ENCODE results near the gene HOXA2. TPM values are rescaled to one million over a fixed set of nuclear protein-coding genes. Genes with fewer than 3 reads are reported as not detected.
A peak's percentile ranks its signal among the peaks of the same experiment; 100 is the strongest.

The HOXA2 gene
- total RNA-seq, 1 donor from 2014 or later: 1.1 TPM

- no peak for DNase-seq (ENCODE audit: low spot score)
- Mint-ChIP-seq H3K36me3 (ENCODE audit: low read depth, unreplicated experiment) (peaks cover 4% of the 10 kb centered on the region), H3K4me1 (ENCODE audit: unreplicated experiment) (peaks cover 24% of the 10 kb centered on the region), H3K9me3 (ENCODE audit: unreplicated experiment) (no peaks in the 10 kb centered on the region), H3K4me3 (ENCODE audit: unreplicated experiment) (no peak overlapping the region), H3K27ac (ENCODE audit: unreplicated experiment) (no peak overlapping the region), H3K27me3 (ENCODE audit: unreplicated experiment) (peaks cover 58% of the 10 kb centered on the region)
- TF ChIP-seq, protein P1, sequence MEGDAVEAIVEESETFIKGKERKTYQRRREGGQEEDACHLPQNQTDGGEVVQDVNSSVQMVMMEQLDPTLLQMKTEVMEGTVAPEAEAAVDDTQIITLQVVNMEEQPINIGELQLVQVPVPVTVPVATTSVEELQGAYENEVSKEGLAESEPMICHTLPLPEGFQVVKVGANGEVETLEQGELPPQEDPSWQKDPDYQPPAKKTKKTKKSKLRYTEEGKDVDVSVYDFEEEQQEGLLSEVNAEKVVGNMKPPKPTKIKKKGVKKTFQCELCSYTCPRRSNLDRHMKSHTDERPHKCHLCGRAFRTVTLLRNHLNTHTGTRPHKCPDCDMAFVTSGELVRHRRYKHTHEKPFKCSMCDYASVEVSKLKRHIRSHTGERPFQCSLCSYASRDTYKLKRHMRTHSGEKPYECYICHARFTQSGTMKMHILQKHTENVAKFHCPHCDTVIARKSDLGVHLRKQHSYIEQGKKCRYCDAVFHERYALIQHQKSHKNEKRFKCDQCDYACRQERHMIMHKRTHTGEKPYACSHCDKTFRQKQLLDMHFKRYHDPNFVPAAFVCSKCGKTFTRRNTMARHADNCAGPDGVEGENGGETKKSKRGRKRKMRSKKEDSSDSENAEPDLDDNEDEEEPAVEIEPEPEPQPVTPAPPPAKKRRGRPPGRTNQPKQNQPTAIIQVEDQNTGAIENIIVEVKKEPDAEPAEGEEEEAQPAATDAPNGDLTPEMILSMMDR (IDR thresholded peaks at IDR 0.05; ENCODE audit: unreplicated experiment): no peak
These were observed 46.5 kb upstream of the HOXA2 start for GRCh38 chr7:27148756-27149641.

DNA sequence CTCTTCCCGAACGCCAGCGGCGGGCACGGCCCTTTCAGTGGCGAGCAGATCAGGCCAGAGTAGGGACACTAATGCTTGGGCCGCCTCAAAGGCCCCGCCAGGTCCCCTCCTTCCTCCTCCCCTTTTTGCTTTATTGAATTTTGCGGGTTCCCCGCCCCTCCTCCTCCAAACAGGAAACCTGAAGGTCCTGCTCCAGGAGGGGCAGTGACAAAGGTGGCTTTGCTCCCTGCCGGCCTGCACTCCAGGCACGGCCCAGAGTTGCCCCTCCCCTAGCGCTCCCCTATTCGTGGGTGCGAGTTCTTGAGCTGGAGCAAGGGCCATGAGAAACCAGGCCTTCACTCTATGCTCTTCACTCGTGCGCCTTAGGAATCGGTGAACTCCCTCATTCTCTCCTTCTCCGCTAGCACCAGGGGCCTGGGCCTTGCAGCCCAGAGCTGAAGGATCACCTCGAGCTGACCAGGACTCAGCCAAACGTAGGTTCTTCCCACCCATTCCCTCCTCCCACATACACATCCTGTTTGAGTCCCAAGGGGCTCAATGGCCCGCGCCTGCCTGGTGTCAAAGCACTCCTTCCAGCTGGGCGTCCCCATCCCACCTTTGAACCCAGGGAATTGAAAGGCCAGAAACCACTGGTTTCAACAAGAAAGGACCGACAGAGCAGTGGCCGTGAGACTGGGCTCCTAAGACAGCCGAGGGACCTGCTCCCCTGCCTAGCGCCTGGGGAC, 45.7 kb upstream of the HOXA2 start:
- TF ChIP-seq, protein P1 (IDR thresholded peaks at IDR 0.05; ENCODE audit: unreplicated experiment): no peak
- no peaks in the 10 kb centered on the region for H3K9me3 Mint-ChIP-seq (ENCODE audit: unreplicated experiment)
- H3K4me1 Mint-ChIP-seq (ENCODE audit: unreplicated experiment): peaks cover 21% of the 10 kb centered on the region
- peak overlapping the region; percentile 56 for H3K4me3 Mint-ChIP-seq (ENCODE audit: unreplicated experiment)
- H3K36me3 Mint-ChIP-seq (ENCODE audit: low read depth, unreplicated experiment): peaks cover 4% of the 10 kb centered on the region
- peaks cover 52% of the 10 kb centered on the region for H3K27me3 Mint-ChIP-seq (ENCODE audit: unreplicated experiment)
- H3K27ac Mint-ChIP-seq (ENCODE audit: unreplicated experiment): no peak overlapping the region
- no peak for DNase-seq (ENCODE audit: low spot score)

DNA sequence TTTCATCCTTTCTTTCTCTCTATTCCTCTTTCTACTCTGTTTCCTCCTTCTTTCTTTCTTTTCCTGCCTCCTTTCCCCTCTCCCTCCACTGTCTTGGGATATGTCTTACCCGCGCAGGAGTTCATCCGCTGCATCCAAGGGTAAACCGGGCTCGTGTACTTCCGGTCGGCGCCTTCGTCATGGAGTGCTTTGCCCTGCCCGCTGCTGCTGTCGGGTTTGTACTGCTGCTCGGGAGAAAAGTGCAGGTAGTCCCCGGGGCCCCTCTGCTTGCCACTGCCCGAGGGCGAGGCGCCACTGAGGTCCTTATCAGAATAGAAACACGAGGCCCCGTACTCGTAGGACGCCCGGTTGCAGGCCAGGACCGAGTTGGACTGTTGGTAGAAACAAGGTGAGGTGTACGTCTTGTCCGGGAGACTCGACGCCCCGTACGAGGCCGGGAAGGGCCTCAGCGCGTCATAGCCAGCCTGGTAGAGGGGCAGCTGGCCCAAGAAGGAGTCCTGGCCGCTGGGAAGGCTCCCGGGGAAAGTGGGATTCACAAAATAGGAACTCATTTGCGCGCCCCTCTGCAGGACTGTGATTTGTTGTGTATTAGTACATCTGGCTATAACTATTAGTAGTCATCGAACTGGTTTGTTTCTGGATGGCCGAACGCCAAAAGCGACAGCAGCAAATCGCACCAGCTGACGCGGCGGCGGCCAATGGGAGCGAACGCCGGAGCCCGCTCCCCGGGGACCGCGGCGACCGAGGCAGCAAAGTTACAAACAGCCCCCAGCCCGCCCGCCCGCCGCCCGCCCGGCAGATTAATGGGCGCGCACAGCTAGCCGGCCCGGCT, 44.9 kb upstream of the HOXA2 start, which contains the start of gene HOXA6:
Gene HOXA6 (minus strand): TSS at position 576 of the 832 bp plus-strand sequence. CDS start 25 bp downstream, at position 551.
- TF ChIP-seq, protein P1 (IDR thresholded peaks at IDR 0.05; ENCODE audit: unreplicated experiment): no peak
- Mint-ChIP-seq H3K4me1 (ENCODE audit: unreplicated experiment) (peaks cover 26% of the 10 kb centered on the region), H3K27me3 (ENCODE audit: unreplicated experiment) (peaks cover 56% of the 10 kb centered on the region), H3K9me3 (ENCODE audit: unreplicated experiment) (no peaks in the 10 kb centered on the region), H3K4me3 (ENCODE audit: unreplicated experiment) (peak within 1 kb of the TSS; percentile 56), H3K36me3 (ENCODE audit: low read depth, unreplicated experiment) (peaks cover 4% of the 10 kb centered on the region), H3K27ac (ENCODE audit: unreplicated experiment) (no peak within 1 kb of the TSS)
- no peak for DNase-seq (ENCODE audit: low spot score)

- no peak for DNase-seq (ENCODE audit: low spot score)
- H3K27me3 Mint-ChIP-seq (ENCODE audit: unreplicated experiment): peaks cover 53% of the 10 kb centered on the region
- H3K27ac Mint-ChIP-seq (ENCODE audit: unreplicated experiment): no peak overlapping the region
- H3K36me3 Mint-ChIP-seq (ENCODE audit: low read depth, unreplicated experiment): peaks cover 4% of the 10 kb centered on the region
- TF ChIP-seq, protein P1 (IDR thresholded peaks at IDR 0.05; ENCODE audit: unreplicated experiment): no peak
- H3K4me3 Mint-ChIP-seq (ENCODE audit: unreplicated experiment): no peak overlapping the region
- H3K9me3 Mint-ChIP-seq (ENCODE audit: unreplicated experiment): no peaks in the 10 kb centered on the region
- H3K4me1 Mint-ChIP-seq (ENCODE audit: unreplicated experiment): peaks cover 28% of the 10 kb centered on the region
These were observed 44.2 kb upstream of the HOXA2 start for GRCh38 chr7:27146491-27147198.
